OCI-LY1 (cell line): ENCODE measurements around the gene LRP1.

ENCODE experiments used
- H2AFZ ChIP-seq: fragments of 200-600 bp; sonication (generic), shearing (Covaris generic); 2 replicates; pipeline ENCODE4 v1.6.0; 2014; ENCODE audit warnings: antibody characterized with exemption, mild to moderate bottlenecking, low read length
- H3F3A ChIP-seq: fragments of 200-600 bp; sonication (generic), shearing (Covaris generic); 2 replicates; pipeline ENCODE4 v1.6.0; 2014; ENCODE audit warnings: mild to moderate bottlenecking, antibody characterized with exemption, low read length, moderate library complexity; ENCODE audit not compliant: insufficient read depth
- H3K27ac ChIP-seq: fragments of 200-600 bp; sonication (generic); 2 replicates; pipeline ENCODE4 v1.5.1; 2014; ENCODE audit warnings: low read length, mixed run types, mild to moderate bottlenecking, low read depth; ENCODE audit not compliant: poor library complexity, severe bottlenecking
- H3K27me3 ChIP-seq: fragments of 200-600 bp; sonication (generic); 2 replicates; pipeline ENCODE4 v1.6.0; 2014; ENCODE audit warnings: antibody characterized with exemption, mild to moderate bottlenecking, low read length, moderate library complexity; ENCODE audit not compliant: insufficient read depth
- H3K36me3 ChIP-seq: fragments of 200-600 bp; sonication (generic); 2 replicates; pipeline ENCODE4 v1.6.1; 2014; ENCODE audit warnings: mild to moderate bottlenecking, antibody characterized with exemption, low read length, moderate library complexity, mixed read lengths; ENCODE audit not compliant: insufficient read depth
- H3K4me1 ChIP-seq: fragments of 200-600 bp; sonication (generic); 2 replicates; pipeline ENCODE4 v1.5.1; 2014; ENCODE audit warnings: mild to moderate bottlenecking, low read length, moderate library complexity; ENCODE audit not compliant: insufficient read depth, severe bottlenecking
- H3K4me2 ChIP-seq: fragments of 200-600 bp; sonication (generic), shearing (Covaris generic); 2 replicates; pipeline ENCODE4 v1.6.1; 2014; ENCODE audit warnings: low read length
- H3K4me3 ChIP-seq: fragments of 200-600 bp; sonication (generic); 2 replicates; pipeline ENCODE4 v1.5.1; 2014; ENCODE audit warnings: low read length, low read depth, mild to moderate bottlenecking, mixed read lengths; ENCODE audit not compliant: poor library complexity, severe bottlenecking
- H3K79me2 ChIP-seq: fragments of 200-600 bp; shearing (Covaris generic); 2 replicates; pipeline ENCODE4 v1.6.1; 2016; ENCODE audit warnings: mixed run types, low read length, mixed read lengths; ENCODE audit not compliant: insufficient read depth
- H3K9ac ChIP-seq: fragments of 200-600 bp; sonication (generic), shearing (Covaris generic); 2 replicates; pipeline ENCODE4 v1.6.1; 2014; ENCODE audit warnings: mild to moderate bottlenecking, low read length, mixed read lengths
- H3K9me2 ChIP-seq: fragments of 200-600 bp; sonication (generic), shearing (Covaris generic); 2 replicates; pipeline ENCODE4 v1.6.1; 2014; ENCODE audit warnings: low read depth, mild to moderate bottlenecking, low read length, mixed read lengths
- H3K9me3 ChIP-seq: fragments of 200-600 bp; shearing (Covaris generic); 2 replicates; pipeline ENCODE4 v1.6.1; 2014; ENCODE audit warnings: low read length, mixed read lengths
- H4K20me1 ChIP-seq: fragments of 200-600 bp; sonication (generic), shearing (Covaris generic); 2 replicates; pipeline ENCODE4 v1.6.0; 2016; ENCODE audit warnings: mild to moderate bottlenecking, low read length; ENCODE audit not compliant: insufficient read depth
- CTCF ChIP-seq: fragments of 200-600 bp; sonication (generic), shearing (Covaris generic); IDR thresholded peaks from 2 replicates; pipeline ENCODE4 v1.5.1; 2017; ENCODE audit warnings: mild to moderate bottlenecking, antibody characterized with exemption, low read length, moderate library complexity, mixed read lengths
- EZH2 ChIP-seq: fragments of 200-600 bp; sonication (generic), shearing (Covaris generic); IDR thresholded peaks from 2 replicates; pipeline ENCODE4 v1.8.0; 2017; ENCODE audit warnings: borderline replicate concordance, mixed run types, mild to moderate bottlenecking, antibody characterized with exemption, low read length, moderate library complexity, mixed read lengths

Gene LRP1

GRCh38 chr12:57089271-57090245 is 38.7 kb upstream of the LRP1 start:
- H3F3A ChIP-seq: peaks cover 6% of the 10 kb centered on the region; the same call in 1 of the 2 replicates
- H3K27ac ChIP-seq: no peak overlapping the region
- no peaks in the 10 kb centered on the region for H4K20me1 ChIP-seq
- TF ChIP-seq EZH2: no peak
- no peak for TF ChIP-seq CTCF
- peak overlapping the region; percentile 72 for H3K4me2 ChIP-seq
- H3K4me3 ChIP-seq: peak overlapping the region; percentile 60
- H3K79me2 ChIP-seq: no peaks in the 10 kb centered on the region
- no peaks in the 10 kb centered on the region for H3K9me3 ChIP-seq
- H3K4me1 ChIP-seq: peaks cover 47% of the 10 kb centered on the region
- H3K36me3 ChIP-seq: no peaks in the 10 kb centered on the region
- H3K9me2 ChIP-seq: no peaks in the 10 kb centered on the region
- no peak overlapping the region for H2AFZ ChIP-seq
- no peaks in the 10 kb centered on the region for H3K27me3 ChIP-seq
- H3K9ac ChIP-seq: peak overlapping the region; percentile 51

GRCh38 chr12:57090490-57090889 is 37.8 kb upstream of the LRP1 start:
- Histone ChIP-seq H3K79me2 (no peaks in the 10 kb centered on the region), H3K9ac (no peak overlapping the region), H3K27me3 (no peaks in the 10 kb centered on the region), H3F3A (peaks cover 6% of the 10 kb centered on the region; the same call in 1 of the 2 replicates), H3K4me2 (no peak overlapping the region), H4K20me1 (no peaks in the 10 kb centered on the region), H3K4me1 (peaks cover 47% of the 10 kb centered on the region), H3K9me2 (no peaks in the 10 kb centered on the region), H3K36me3 (peaks cover 9% of the 10 kb centered on the region; the same call in 1 of the 2 replicates), H3K27ac (no peak overlapping the region), H2AFZ (no peak overlapping the region), H3K4me3 (no peak overlapping the region), H3K9me3 (no peaks in the 10 kb centered on the region)
- TF ChIP-seq CTCF (no peak), EZH2 (no peak)

- H3K9me2 ChIP-seq: no peaks in the 10 kb centered on the region
- H3K79me2 ChIP-seq: no peaks in the 10 kb centered on the region
- no peak overlapping the region for H2AFZ ChIP-seq
- TF ChIP-seq CTCF: no peak
- no peak for TF ChIP-seq EZH2
- peaks cover 42% of the 10 kb centered on the region for H3K4me1 ChIP-seq
- H3K27ac ChIP-seq: no peak overlapping the region
- peaks cover 15% of the 10 kb centered on the region; the same call in 1 of the 2 replicates for H3K36me3 ChIP-seq
- no peak overlapping the region for H3K9ac ChIP-seq
- no peaks in the 10 kb centered on the region for H3K27me3 ChIP-seq
- H3K4me2 ChIP-seq: no peak overlapping the region
- H3F3A ChIP-seq: peaks cover 6% of the 10 kb centered on the region; the same call in 1 of the 2 replicates
- no peaks in the 10 kb centered on the region for H4K20me1 ChIP-seq
- no peak overlapping the region for H3K4me3 ChIP-seq
- no peaks in the 10 kb centered on the region for H3K9me3 ChIP-seq
Observed at GRCh38 chr12:57090924-57091637, 37.2 kb upstream of the LRP1 start.
